HCT116 (cell line): ENCODE data around the gene PITHD1.

Experiments used
- ATF3 ChIP-seq: IDR thresholded peaks from 2 replicates; pipeline ENCODE4 v1.6.1; 2012
- CTCF ChIP-seq, 3 experiments: fragments of 200-600 bp in 1 of 3; sonication (generic) in 1 of 3; IDR thresholded peaks in 2 of 3; conservative IDR thresholded peaks in 1 of 3; 2 replicates each; pipeline ENCODE4 v1.5.1; 2012 to 2017; ENCODE audit warnings: low read depth in 2 of 3, low read length in 2 of 3, antibody characterized with exemption in 1 of 3, borderline replicate concordance in 1 of 3, control low read depth in 1 of 3, mild to moderate bottlenecking in 1 of 3, mixed read lengths in 1 of 3, mixed run types in 1 of 3, moderate library complexity in 1 of 3; ENCODE audit not compliant: insufficient read depth in 1 of 3
- EGR1 ChIP-seq: IDR thresholded peaks from 2 replicates; pipeline ENCODE4 v1.6.1; 2012; ENCODE audit warnings: low read depth
- EZH2 ChIP-seq: fragments of 200-600 bp; sonication (generic); IDR thresholded peaks from 2 replicates; pipeline ENCODE4 v1.6.1; 2017; ENCODE audit warnings: antibody characterized with exemption, mixed run types
- EZH2phosphoT487 ChIP-seq: fragments of 200-600 bp; IDR thresholded peaks from 2 replicates; pipeline ENCODE4 v1.6.1; 2018; ENCODE audit warnings: antibody characterized with exemption, borderline replicate concordance
- JUND ChIP-seq: IDR thresholded peaks from 2 replicates; pipeline ENCODE4 v1.6.1; 2012
- MAX ChIP-seq: IDR thresholded peaks from 2 replicates; pipeline ENCODE4 v1.6.1; 2012
- POLR2A ChIP-seq: IDR thresholded peaks from 2 replicates; pipeline ENCODE4 v1.7.0; 2011; ENCODE audit warnings: borderline replicate concordance; ENCODE audit not compliant: insufficient read depth, insufficient read length; ENCODE audit errors: extremely low read depth
- POLR2AphosphoS5 ChIP-seq: IDR thresholded peaks from 2 replicates; pipeline ENCODE4 v1.6.1; 2011; ENCODE audit warnings: mild to moderate bottlenecking, low read depth, low read length, moderate library complexity
- REST ChIP-seq: IDR thresholded peaks from 2 replicates; pipeline ENCODE4 v1.6.1; 2012; ENCODE audit warnings: low read depth
- YY1 ChIP-seq: IDR thresholded peaks from 2 replicates; pipeline ENCODE4 v1.6.1; 2011; ENCODE audit warnings: low read length, low read depth, moderate library complexity, mild to moderate bottlenecking; ENCODE audit not compliant: insufficient replicate concordance; ENCODE audit errors: extremely low read depth
- ZFX ChIP-seq: fragments of 450-650 bp; IDR thresholded peaks from 2 replicates; pipeline ENCODE4 v1.6.1; 2017
- ZNF274 ChIP-seq: fragments of 200-500 bp; sonication (Bioruptor generic); IDR thresholded peaks from 2 replicates; pipeline ENCODE4 v1.6.1; 2014; ENCODE audit warnings: mild to moderate bottlenecking, low read depth, low read length, inconsistent platforms

GRCh38 chr1:23752909-23753308 is 25.3 kb upstream of the PITHD1 start:
- TF ChIP-seq CTCF (IDR thresholded peaks at IDR 0.05 in 2 of 3, conservative IDR thresholded peaks at IDR 0.05 in 1 of 3; ENCODE audit: borderline replicate concordance in 1 of 3, insufficient read depth in 1 of 3, low read depth in 2 of 3, low read length in 2 of 3) (no peak), POLR2AphosphoS5 (no peak), YY1 (no peak), MAX (no peak), POLR2A (no peak), ATF3 (no peak), JUND (no peak), EZH2 (no peak), REST (no peak), ZNF274 (no peak), ZFX (no peak), EGR1 (no peak), EZH2phosphoT487 (no peak)
